Kasumi-1 (cell line): ENCODE results near the gene SLIT2.

Source experiments
- DNase-seq, 2 experiments: peaks; one replicate each; lab custom pipeline; 2025; lab: John Stamatoyannopoulos, UW

SLIT2 gene

DNA sequence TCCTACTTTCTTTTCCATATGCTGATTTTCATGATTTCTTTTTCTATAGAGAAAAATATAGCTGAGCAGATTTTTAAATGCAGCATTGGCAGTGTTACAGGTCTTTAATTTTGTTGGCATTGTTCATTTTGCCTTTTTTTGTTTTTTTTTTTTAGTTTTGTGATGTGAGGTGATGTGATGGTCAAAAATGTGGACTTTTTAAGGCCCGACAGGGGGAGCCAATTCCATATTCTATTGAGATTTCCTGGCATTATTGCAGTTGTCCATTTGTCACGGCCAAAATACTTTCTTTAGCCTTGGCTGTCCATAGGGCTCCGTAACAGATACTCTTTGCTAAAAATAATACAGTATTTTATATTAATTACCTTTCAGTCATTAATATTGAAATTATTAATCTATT, 47.8 kb downstream of the SLIT2 start:
- DNase-seq = no peak

GRCh38 chr4:20301161-20301560, 49.5 kb downstream of the SLIT2 start:
- no peak for DNase-seq
